ENCODE results near the gene TECPR2. TPM values are rescaled to one million over a fixed set of nuclear protein-coding genes. Genes with fewer than 3 reads are reported as not detected.
A peak's percentile ranks its signal among the peaks of the same experiment; 100 is the strongest.

The TECPR2 gene
- total RNA-seq, 1 donor from 2014 or later, result 27.0 TPM

DNA sequence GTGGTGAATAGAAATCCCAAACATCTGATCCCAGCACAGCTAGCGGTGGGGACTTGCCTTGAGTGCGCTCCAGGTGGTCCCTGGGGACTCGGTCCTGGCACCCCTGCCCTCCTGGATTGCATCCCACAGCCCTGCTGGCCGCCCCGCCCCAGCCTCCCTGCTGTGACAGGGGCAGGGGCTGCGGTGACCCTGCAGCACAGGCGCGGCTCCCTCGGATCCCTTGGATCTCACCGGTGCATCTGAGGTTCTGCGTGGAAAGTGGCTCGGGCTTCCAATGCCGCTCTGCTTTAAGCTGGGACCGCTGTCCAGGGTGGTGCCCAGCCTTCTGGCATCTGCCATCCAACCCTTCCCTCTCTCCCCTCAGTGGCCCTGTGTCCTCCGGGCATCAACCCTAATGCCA, 130.8 kb downstream of the TECPR2 start:
- TF ChIP-seq CTCF (conservative IDR thresholded peaks at IDR 0.05), result no peak
- no peak overlapping the region for H3K27ac Mint-ChIP-seq (ENCODE audit: unreplicated experiment)
- no peaks in the 10 kb centered on the region for H3K9me3 Mint-ChIP-seq
- DNase-seq (ENCODE audit: low read depth, low spot score), result no peak
- no peaks in the 10 kb centered on the region for H3K36me3 Mint-ChIP-seq (ENCODE audit: low read depth)
- no peak overlapping the region for H3K4me3 Mint-ChIP-seq
- H3K27me3 Mint-ChIP-seq (ENCODE audit: low read depth), result no peaks in the 10 kb centered on the region
- no peaks in the 10 kb centered on the region for H3K4me1 Mint-ChIP-seq

DNA sequence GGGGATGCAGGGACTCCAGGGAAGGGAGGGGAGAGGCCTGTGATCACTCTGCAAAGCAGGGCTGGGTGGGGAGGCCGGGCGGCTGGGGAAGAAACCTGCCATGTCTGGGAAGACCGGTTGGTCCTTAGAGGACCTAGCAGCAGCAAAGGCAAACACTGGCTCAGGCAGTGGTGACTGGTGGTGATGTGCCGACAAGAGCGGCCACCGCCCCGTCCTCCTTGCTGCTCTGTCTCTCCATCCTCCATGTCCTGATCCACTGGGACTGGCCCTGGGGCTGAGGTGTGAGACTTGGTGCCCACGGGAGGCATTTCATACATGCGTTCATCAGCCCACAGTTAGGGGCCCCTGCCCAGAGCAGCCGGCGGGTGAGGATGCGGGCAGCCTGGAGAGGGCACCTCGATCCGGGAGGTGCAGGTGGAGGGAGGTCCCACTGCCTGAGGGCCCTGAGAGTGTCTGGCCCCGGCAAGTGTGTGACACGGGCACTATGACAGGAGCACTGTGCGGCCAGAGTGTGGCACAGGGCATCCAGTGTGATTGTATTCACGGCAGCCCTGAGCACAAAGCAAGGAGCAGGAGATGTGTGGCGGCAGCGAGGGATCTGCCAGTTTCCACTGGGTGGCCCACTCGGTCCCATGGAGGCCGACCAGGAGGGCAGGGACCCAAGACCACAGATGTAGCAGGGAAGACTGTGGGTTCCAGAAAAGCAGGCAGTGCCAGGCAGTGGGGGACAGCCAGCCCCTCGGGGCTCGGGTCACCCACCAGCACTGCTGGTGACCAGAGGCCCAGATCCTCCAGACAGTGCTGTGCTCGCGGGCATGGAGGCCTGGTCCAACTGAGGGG, 133.0 kb downstream of the TECPR2 start:
- H3K27me3 Mint-ChIP-seq (ENCODE audit: low read depth), result no peaks in the 10 kb centered on the region
- H3K4me3 Mint-ChIP-seq, result no peak overlapping the region
- H3K27ac Mint-ChIP-seq (ENCODE audit: unreplicated experiment), result peak overlapping the region; percentile 84
- H3K4me1 Mint-ChIP-seq, result peaks cover 6% of the 10 kb centered on the region
- no peak for TF ChIP-seq CTCF (conservative IDR thresholded peaks at IDR 0.05)
- no peak for DNase-seq (ENCODE audit: low read depth, low spot score)
- H3K9me3 Mint-ChIP-seq, result no peaks in the 10 kb centered on the region
- peaks cover 3% of the 10 kb centered on the region for H3K36me3 Mint-ChIP-seq (ENCODE audit: low read depth)

- Mint-ChIP-seq H3K4me1 (peaks cover 6% of the 10 kb centered on the region), H3K4me3 (no peak overlapping the region), H3K36me3 (ENCODE audit: low read depth) (peaks cover 3% of the 10 kb centered on the region), H3K27me3 (ENCODE audit: low read depth) (no peaks in the 10 kb centered on the region), H3K27ac (ENCODE audit: unreplicated experiment) (no peak overlapping the region), H3K9me3 (no peaks in the 10 kb centered on the region)
- TF ChIP-seq CTCF (conservative IDR thresholded peaks at IDR 0.05), result no peak
- DNase-seq (ENCODE audit: low read depth, low spot score), result no peak
These were observed 133.6 kb downstream of the TECPR2 start for GRCh38 chr14:102496331-102496691.

DNA sequence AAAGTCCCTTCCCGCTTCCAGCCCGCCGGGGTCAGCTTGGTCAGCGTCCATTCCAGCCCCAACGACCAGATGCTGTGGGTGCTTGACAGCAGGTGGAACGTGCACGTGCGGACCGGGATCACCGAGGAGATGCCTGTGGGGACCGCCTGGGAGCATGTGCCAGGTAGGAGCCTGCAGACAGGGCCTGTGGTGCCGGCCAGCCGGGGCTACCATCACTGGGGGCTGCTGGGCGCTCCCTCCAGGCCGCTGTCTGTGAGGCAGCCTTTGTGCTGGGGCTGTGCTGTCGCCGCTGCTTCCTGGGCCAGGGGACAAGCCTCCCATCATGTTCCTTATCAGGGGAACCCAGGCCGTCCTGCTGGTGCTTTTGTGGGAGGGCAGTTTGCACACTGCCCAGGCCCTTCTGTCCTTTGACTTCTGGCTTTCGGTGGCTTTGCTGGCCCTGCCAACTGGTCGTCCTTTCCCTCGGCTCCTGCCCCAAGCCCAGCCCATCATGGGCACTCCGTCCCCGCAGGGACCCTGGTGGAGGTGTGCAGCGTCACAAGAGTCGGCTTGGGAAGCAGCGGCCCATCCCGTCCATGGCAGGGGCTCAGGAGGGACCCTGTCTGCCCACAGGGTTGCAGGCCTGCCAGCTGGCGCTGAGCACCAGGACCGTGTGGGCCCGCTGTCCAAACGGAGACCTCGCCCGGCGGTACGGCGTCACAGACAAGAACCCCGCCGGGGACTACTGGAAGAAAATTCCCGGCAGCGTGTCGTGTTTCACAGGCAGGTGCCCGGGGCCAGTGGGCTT, 134.4 kb downstream of the TECPR2 start:
- TF ChIP-seq CTCF (conservative IDR thresholded peaks at IDR 0.05), result no peak
- peaks cover 6% of the 10 kb centered on the region for H3K4me1 Mint-ChIP-seq
- no peaks in the 10 kb centered on the region for H3K9me3 Mint-ChIP-seq
- no peak overlapping the region for H3K27ac Mint-ChIP-seq (ENCODE audit: unreplicated experiment)
- peaks cover 3% of the 10 kb centered on the region for H3K36me3 Mint-ChIP-seq (ENCODE audit: low read depth)
- DNase-seq (ENCODE audit: low read depth, low spot score), result no peak
- no peaks in the 10 kb centered on the region for H3K27me3 Mint-ChIP-seq (ENCODE audit: low read depth)
- H3K4me3 Mint-ChIP-seq, result no peak overlapping the region

DNA sequence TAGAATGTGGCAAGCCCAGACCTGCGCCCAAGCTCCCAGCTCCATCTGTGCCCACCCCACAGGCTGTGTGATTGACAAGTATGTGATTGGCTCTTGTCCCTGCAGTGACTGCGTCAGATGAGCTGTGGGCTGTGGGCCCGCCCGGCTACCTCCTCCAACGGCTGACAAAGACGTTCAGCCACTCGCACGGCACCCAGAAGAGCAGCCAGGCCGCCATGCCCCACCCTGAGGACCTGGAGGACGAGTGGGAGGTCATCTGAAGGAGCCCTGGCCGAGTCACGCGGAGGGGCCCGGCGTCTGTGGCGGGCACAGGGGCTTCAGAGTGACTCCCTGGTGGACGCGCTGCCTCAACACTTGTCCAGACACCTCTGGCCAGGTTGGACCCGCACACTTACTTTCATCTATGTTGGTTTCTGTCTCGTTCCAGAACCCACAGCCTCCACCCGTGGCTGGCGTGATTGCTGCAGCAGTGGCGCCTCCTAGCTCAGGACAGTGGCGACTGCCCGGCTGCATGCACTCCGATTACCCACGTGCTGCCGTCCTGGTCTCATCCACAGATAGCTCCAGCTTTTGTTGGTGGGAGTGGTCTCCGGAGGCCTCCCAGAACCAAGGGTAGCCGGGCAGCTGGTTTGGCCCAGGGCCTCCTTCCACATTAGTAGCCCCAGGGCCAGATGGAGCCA, 135.4 kb downstream of the TECPR2 start:
- TF ChIP-seq CTCF (conservative IDR thresholded peaks at IDR 0.05), result peak; percentile 38

More for the DNA sequence above, 135.4 kb downstream of the TECPR2 start:
- no peak overlapping the region for H3K4me3 Mint-ChIP-seq
- no peaks in the 10 kb centered on the region for H3K9me3 Mint-ChIP-seq
- H3K36me3 Mint-ChIP-seq (ENCODE audit: low read depth), result peaks cover 3% of the 10 kb centered on the region
- peaks cover 6% of the 10 kb centered on the region for H3K4me1 Mint-ChIP-seq
- H3K27ac Mint-ChIP-seq (ENCODE audit: unreplicated experiment), result no peak overlapping the region
- H3K27me3 Mint-ChIP-seq (ENCODE audit: low read depth), result no peaks in the 10 kb centered on the region
- no peak for DNase-seq (ENCODE audit: low read depth, low spot score)
